Sigmoid colon (tissue), 7 donors: ENCODE measurements around the gene CCDC178. TPM values are rescaled to one million over a fixed set of nuclear protein-coding genes. Genes with fewer than 3 reads are reported as not detected.
"Not testable (repeated sequence)": the region's sequence is repeated elsewhere in the genome, so short reads cannot be mapped to it uniquely, and the experiment has no call there.

Experiments used
- DNase-seq: peaks from one replicate; pipeline ENCODE4 v3.0.0-alpha.2; 2019
- H3K27ac ChIP-seq, 4 donors: fragments of 200-600 bp; sonication (generic); one replicate each; pipeline ENCODE4 v1.5.1; 2016 to 2019; ENCODE audit warnings: mild to moderate bottlenecking in 1 of 4
- H3K27me3 ChIP-seq, 3 donors: fragments of 200-600 bp; sonication (generic); one replicate each; pipeline ENCODE4 v1.5.1; 2019; ENCODE audit warnings: mild to moderate bottlenecking in 1 of 3
- H3K36me3 ChIP-seq, 4 donors: fragments of 200-600 bp; sonication (generic); one replicate each; pipeline ENCODE4 v1.5.1; 2016 to 2019
- H3K4me1 ChIP-seq, 4 donors: fragments of 200-600 bp; sonication (generic); one replicate each; pipeline ENCODE4 v1.5.1; 2017 to 2019
- H3K4me3 ChIP-seq, 4 donors: fragments of 200-600 bp; sonication (generic); one replicate each; pipeline ENCODE4 v1.5.1; 2017 to 2019; ENCODE audit warnings: mild to moderate bottlenecking in 2 of 4, moderate library complexity in 1 of 4
- H3K9me3 ChIP-seq, 4 donors: fragments of 200-600 bp in 3 of 4; sonication (generic) in 3 of 4; one replicate each; pipeline versions ENCODE4 v1.5.1 to v1.6.1; 2013 to 2019
- EP300 ChIP-seq, 4 donors: sonication (generic); formaldehyde crosslinking; IDR thresholded peaks; one replicate each; pipeline ENCODE4 v1.6.1; 2017; ENCODE audit warnings: antibody characterized with exemption in 4 of 4
- POLR2A ChIP-seq, 2 donors: fragments of 450-650 bp; IDR thresholded peaks; one replicate each; pipeline ENCODE4 v1.6.1; 2016; ENCODE audit warnings: antibody characterized with exemption in 2 of 2, mild to moderate bottlenecking in 2 of 2, moderate library complexity in 2 of 2
- POLR2AphosphoS5 ChIP-seq, 4 donors: sonication (generic); formaldehyde crosslinking; IDR thresholded peaks; one replicate each; pipeline ENCODE4 v1.6.1; 2017; ENCODE audit warnings: antibody characterized with exemption in 4 of 4
- WGBS, 2 donors: extraction: QIAGEN DNeasy Blood & Tissue Kit; methylation state at CpG; one replicate each; pipeline ENCODE4 v1.1.7; 2013; 5-methylcytosine and 5-hydroxymethylcytosine counted together
- intact Hi-C: fragments of 100-400 bp; cut with DNase I; formaldehyde crosslinking; loops from one replicate; pipeline ENCODE4 v1.15.1; 2023
- polyA plus RNA-seq, 3 donors: library from polyadenylated mRNA; stranded (reverse); fragments of 200-250 nt; gene quantifications; one replicate each; pipeline ENCODE4 v1.2.3, GENCODE V29; 2013
- total RNA-seq, 4 donors: library from RNA; depleted of rRNA; stranded (reverse); fragments of >200 nt; gene quantifications; one replicate each; pipeline ENCODE4 v1.1.0, GENCODE V29; 2016
- TF ChIP-seq, protein P1 (sequence below), 4 experiments: fragments of 450-650 bp in 3 of 4; fragments of 200-600 bp in 1 of 4; IDR thresholded peaks; one replicate each; pipeline ENCODE4 v1.5.1; 2016 to 2019; ENCODE audit warnings: antibody characterized with exemption in 4 of 4, mild to moderate bottlenecking in 3 of 4, moderate library complexity in 2 of 4
- donor health status: healthy with polysubstance abuse.
- donor health status: Bipolar disorder and iron deficiency.
- donor health status: healthy.

Gene CCDC178
- total and polyA plus RNA-seq, 7 donors, result under 0.01 to 1.7 (median 0.66) TPM; not detected in 2

GRCh38 chr18:33369711-33370449, 70.6 kb downstream of the CCDC178 start:
- DNase-seq, result no peak
- no peak for TF ChIP-seq POLR2AphosphoS5 (IDR thresholded peaks at IDR 0.05)
- TF ChIP-seq POLR2A (IDR thresholded peaks at IDR 0.05), result no peak
- TF ChIP-seq, protein P1, sequence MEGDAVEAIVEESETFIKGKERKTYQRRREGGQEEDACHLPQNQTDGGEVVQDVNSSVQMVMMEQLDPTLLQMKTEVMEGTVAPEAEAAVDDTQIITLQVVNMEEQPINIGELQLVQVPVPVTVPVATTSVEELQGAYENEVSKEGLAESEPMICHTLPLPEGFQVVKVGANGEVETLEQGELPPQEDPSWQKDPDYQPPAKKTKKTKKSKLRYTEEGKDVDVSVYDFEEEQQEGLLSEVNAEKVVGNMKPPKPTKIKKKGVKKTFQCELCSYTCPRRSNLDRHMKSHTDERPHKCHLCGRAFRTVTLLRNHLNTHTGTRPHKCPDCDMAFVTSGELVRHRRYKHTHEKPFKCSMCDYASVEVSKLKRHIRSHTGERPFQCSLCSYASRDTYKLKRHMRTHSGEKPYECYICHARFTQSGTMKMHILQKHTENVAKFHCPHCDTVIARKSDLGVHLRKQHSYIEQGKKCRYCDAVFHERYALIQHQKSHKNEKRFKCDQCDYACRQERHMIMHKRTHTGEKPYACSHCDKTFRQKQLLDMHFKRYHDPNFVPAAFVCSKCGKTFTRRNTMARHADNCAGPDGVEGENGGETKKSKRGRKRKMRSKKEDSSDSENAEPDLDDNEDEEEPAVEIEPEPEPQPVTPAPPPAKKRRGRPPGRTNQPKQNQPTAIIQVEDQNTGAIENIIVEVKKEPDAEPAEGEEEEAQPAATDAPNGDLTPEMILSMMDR (IDR thresholded peaks at IDR 0.05), result no peak
- TF ChIP-seq EP300 (IDR thresholded peaks at IDR 0.05), result no peak
- Histone ChIP-seq H3K4me1 (no peaks in the 10 kb centered on the region), H3K27ac (no peak overlapping the region), H3K4me3 (no peak overlapping the region), H3K27me3 (no peaks in the 10 kb centered on the region), H3K9me3 (no peaks in the 10 kb centered on the region), H3K36me3 (no peaks in the 10 kb centered on the region)
- intact Hi-C loops, result no loop called here
- 45 to 64% methylated on average over 8 of the region's 8 CpGs for WGBS, 2 donors

- DNase-seq, result no peak
- Histone ChIP-seq H3K9me3 (no peaks in the 10 kb centered on the region), H3K27ac (no peak overlapping the region), H3K27me3 (no peaks in the 10 kb centered on the region), H3K4me1 (no peaks in the 10 kb centered on the region), H3K36me3 (no peaks in the 10 kb centered on the region), H3K4me3 (no peak overlapping the region)
- intact Hi-C loops, result no loop called here
- WGBS, 2 donors, result 74 to 75% methylated on average over 1 of the region's 1 CpG
- TF ChIP-seq, protein P1 (IDR thresholded peaks at IDR 0.05), result no peak
- TF ChIP-seq POLR2A (IDR thresholded peaks at IDR 0.05) (no peak), EP300 (IDR thresholded peaks at IDR 0.05) (no peak), POLR2AphosphoS5 (IDR thresholded peaks at IDR 0.05) (no peak)
Measured at GRCh38 chr18:33356735-33357134, 83.8 kb downstream of the CCDC178 start.

DNA sequence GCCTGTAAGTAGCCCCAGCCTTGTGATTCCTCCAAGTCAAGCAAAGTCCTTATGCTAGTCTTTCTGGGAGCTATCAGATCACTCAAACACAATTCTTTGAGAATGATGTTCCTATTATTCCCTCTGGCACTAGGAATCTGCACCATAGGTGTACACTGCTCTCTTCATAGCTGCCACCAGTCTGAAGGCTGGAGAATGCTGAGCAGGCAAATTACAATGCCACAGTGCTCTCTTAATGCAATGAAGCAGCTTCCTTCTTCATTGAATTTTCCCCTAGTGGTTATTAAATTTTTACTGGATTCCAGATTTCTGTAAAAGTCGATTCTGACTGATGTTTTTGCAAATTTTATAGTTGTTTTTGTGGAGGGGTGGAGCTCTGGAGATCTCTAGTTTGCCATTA, 84.8 kb downstream of the CCDC178 start:
- no peaks in the 10 kb centered on the region for H3K9me3 ChIP-seq
- no peak overlapping the region for H3K4me3 ChIP-seq
- intact Hi-C loops, result no loop called here
- no peaks in the 10 kb centered on the region for H3K27me3 ChIP-seq
- H3K4me1 ChIP-seq, result no peaks in the 10 kb centered on the region
- WGBS, 2 donors, result 40 to 72% methylated on average over 1 of the region's 1 CpG
- no peaks in the 10 kb centered on the region for H3K36me3 ChIP-seq
- no peak for TF ChIP-seq POLR2AphosphoS5 (IDR thresholded peaks at IDR 0.05)
- TF ChIP-seq POLR2A (IDR thresholded peaks at IDR 0.05), result no peak
- no peak for TF ChIP-seq EP300 (IDR thresholded peaks at IDR 0.05)
- TF ChIP-seq, protein P1 (IDR thresholded peaks at IDR 0.05), result no peak
- no peak overlapping the region for H3K27ac ChIP-seq
- DNase-seq, result no peak

DNA sequence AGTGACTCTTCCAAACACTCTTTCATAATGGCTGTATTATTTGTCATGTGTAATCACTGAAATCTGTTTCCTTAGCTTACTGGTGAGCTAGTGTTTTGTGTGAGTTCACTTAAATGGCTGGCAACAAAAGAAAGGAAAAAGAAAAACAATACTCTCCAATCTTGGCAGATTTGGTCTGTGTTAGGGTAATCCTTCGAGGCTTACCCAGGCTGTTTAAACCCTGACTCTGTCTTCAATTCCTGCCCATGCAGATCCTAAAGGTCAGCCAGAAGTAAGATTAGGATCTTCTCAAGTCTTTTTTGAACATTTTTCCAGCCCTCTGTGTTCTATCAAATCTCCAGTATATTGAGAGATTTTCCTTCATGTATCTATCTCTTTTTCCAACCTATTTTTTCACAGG, 85.3 kb downstream of the CCDC178 start:
- no peaks in the 10 kb centered on the region for H3K36me3 ChIP-seq
- no peak for DNase-seq
- no peak overlapping the region for H3K4me3 ChIP-seq
- intact Hi-C loops, result no loop called here
- H3K27ac ChIP-seq, result no peak overlapping the region
- H3K4me1 ChIP-seq, result no peaks in the 10 kb centered on the region
- TF ChIP-seq POLR2A (IDR thresholded peaks at IDR 0.05) (no peak), EP300 (IDR thresholded peaks at IDR 0.05) (no peak), POLR2AphosphoS5 (IDR thresholded peaks at IDR 0.05) (no peak)
- TF ChIP-seq, protein P1 (IDR thresholded peaks at IDR 0.05), result no peak
- no peaks in the 10 kb centered on the region for H3K27me3 ChIP-seq
- WGBS, 2 donors, result 74% methylated on average over 1 of the region's 1 CpG
- no peaks in the 10 kb centered on the region for H3K9me3 ChIP-seq

DNA sequence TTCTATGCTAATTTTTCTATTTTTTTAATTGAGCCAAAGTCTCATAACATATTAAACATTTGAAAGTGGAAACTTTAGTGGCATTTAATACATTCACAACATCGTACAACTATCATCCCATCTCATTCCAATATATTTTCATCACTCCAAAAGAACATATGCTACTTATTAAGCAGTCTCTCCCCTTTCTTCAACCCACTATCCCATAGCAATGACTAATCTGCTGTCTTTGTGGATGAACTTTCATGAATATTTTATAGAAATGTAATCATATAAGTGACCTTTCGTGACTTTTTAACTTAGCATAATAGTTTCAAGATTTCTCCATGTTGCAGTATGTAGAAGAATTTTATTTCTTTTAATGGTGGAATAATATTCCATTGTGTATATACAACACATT, 90.3 kb downstream of the CCDC178 start:
- DNase-seq, result no peak

DNA sequence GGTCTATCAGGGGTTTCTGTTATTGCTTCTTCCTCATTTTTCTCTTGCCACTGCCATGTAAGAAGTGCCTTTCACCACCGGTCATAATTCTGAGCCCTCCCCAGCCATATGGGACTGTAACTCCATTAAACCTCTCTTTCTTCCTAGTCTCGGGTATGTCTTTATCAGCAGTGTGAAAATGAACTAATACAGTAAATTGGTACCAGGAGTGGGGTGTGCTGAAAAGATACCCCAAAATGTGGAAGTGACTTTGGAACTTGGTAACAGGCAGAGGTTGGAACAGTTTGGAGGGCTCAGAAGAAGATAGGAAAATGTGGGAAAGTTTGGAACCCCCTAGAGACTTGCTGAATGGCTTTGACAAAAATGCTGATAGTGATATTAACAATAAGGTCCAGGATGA, 100.8 kb downstream of the CCDC178 start:
- DNase-seq, H3K4me3 ChIP-seq, H3K27ac ChIP-seq, H3K36me3 ChIP-seq, H3K9me3 ChIP-seq, H3K27me3 ChIP-seq, intact Hi-C loops, H3K4me1 ChIP-seq: not testable (repeated sequence)
- WGBS, 2 donors, result 84% methylated on average over 2 of the region's 2 CpGs

More for the DNA sequence above, 90.3 kb downstream of the CCDC178 start:
- 87 to 89% methylated on average over 2 of the region's 2 CpGs for WGBS, 2 donors
- intact Hi-C loops, result no loop called here
- Histone ChIP-seq H3K4me3 (no peak overlapping the region), H3K4me1 (no peaks in the 10 kb centered on the region), H3K27ac (no peak overlapping the region), H3K27me3 (no peaks in the 10 kb centered on the region), H3K9me3 (no peaks in the 10 kb centered on the region), H3K36me3 (no peaks in the 10 kb centered on the region)
- no peak for TF ChIP-seq EP300 (IDR thresholded peaks at IDR 0.05)
- TF ChIP-seq POLR2A (IDR thresholded peaks at IDR 0.05), result no peak
- no peak for TF ChIP-seq POLR2AphosphoS5 (IDR thresholded peaks at IDR 0.05)
- TF ChIP-seq, protein P1 (IDR thresholded peaks at IDR 0.05), result no peak
